ENCODE data around the gene ATP6V0B.

- TF ChIP-seq CTCF (IDR thresholded peaks at IDR 0.05) (no peak), POLR2A (IDR thresholded peaks at IDR 0.05) (no peak)
These were observed 6.3 kb upstream of the ATP6V0B start for GRCh38 chr1:43968348-43968948.
